GM20000 (cell line): Measurements from ENCODE around the gene ELMO1.

ENCODE experiments used
- DNase-seq: peaks from one replicate; pipeline ENCODE4 v3.0.0; 2012; ENCODE audit warnings: low spot score
- TF ChIP-seq, protein P1 (sequence below): IDR thresholded peaks from 2 replicates; pipeline ENCODE4 v1.5.1; 2012; ENCODE audit warnings: mild to moderate bottlenecking, control low read depth; ENCODE audit errors: extremely low read depth, missing control alignments

The ELMO1 gene

DNA sequence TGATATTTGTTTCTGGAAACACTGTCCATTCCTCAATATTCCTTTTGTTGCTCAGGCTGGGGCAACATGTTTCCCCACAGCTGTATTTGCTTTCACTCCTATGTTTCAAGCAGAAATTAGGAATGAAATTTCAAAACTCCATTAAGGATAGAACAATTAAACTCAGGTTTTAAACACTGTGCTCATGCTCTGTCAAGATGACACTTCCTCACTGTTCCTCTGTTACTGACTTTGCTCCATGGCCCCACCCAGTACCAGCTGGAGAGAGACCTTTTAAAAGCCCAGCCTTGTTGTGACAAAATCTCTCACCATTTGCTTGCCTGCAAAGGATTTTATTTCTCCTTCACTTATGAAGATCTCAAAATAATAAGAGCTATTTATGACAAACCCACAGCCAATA, 197.4 kb downstream of the ELMO1 start:
- no peak for DNase-seq
- TF ChIP-seq, protein P1, sequence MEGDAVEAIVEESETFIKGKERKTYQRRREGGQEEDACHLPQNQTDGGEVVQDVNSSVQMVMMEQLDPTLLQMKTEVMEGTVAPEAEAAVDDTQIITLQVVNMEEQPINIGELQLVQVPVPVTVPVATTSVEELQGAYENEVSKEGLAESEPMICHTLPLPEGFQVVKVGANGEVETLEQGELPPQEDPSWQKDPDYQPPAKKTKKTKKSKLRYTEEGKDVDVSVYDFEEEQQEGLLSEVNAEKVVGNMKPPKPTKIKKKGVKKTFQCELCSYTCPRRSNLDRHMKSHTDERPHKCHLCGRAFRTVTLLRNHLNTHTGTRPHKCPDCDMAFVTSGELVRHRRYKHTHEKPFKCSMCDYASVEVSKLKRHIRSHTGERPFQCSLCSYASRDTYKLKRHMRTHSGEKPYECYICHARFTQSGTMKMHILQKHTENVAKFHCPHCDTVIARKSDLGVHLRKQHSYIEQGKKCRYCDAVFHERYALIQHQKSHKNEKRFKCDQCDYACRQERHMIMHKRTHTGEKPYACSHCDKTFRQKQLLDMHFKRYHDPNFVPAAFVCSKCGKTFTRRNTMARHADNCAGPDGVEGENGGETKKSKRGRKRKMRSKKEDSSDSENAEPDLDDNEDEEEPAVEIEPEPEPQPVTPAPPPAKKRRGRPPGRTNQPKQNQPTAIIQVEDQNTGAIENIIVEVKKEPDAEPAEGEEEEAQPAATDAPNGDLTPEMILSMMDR = no peak

DNA sequence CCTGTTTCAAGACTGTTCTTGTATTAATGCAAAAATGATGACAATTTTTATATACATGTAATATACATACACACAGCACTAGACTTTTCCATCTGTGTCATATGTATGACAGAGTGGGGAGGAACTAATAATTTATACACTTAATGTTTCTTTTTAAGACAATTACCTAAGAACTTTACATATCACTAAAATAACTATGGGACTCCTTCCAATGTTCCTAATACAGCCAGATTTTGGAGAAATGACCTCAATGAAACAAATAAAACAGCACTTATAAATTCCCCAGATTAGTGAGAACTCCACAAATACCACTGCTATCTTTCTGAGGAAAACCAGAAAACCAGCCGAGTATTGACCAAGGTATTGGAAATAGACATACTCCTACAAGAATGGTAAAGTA, 199.4 kb downstream of the ELMO1 start:
- no peak for DNase-seq
- TF ChIP-seq, protein P1 = no peak

DNA sequence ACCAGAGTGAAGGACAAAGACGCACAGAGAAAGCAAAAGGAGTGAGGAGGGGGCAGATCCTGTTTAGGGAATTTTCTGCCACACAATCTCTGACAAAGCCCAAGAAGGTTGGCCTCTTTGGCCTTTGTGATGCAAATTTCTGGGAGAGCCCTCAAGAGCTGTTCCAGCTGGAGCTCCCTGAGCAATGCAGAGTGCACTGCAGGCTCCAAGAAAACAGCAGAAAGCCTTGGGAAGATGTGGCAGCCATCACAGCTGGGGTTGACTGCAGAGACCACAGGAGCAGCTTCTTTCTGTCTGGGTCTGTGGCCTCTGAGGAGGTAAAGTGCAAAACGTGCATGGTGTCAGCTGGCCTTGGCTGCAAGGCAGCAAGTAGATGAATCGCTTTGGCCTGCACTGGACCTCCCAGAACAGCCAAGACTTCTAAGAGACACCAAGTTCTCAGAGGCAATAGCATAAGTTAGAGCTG, 200.2 kb downstream of the ELMO1 start:
- DNase-seq = no peak
- TF ChIP-seq, protein P1 = no peak

DNA sequence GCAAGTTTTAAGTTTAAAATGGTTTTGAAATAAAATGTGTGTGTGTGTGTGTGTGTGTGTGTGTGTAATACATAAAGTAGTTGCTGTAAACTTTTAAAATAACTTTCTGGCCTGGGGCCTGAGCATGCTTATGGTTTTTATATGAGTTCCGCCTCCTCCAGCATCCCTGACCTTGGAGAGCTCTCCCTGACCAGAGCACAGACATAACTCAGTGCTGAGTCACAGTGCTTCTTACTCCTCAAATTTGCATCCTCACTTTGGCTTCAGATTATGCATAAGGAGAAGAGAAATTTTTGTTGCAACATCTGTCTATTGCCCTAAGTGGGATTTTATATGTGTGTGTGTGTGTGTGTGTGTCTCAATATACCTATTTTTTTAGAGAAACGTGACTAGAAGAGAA, 200.8 kb downstream of the ELMO1 start:
- no peak for DNase-seq

DNA sequence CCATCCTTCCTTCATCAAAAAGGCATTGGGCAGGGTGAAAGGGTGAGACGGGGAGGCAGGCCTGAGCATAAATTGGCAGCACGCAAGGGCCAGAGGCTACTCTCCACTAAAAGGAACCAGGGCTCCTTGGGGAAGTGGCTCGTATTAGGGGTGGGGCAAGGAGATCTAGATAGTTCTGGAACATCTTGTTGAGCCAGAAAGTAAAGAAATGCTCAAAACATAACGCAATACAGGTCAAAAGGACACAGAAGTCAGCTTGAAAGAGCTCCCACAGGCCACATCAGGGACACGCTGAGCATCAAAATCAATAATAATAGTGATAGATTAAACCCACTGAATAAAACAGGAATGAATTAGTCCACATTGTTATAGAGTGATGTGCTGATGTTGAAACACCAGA, 203.1 kb downstream of the ELMO1 start:
- TF ChIP-seq, protein P1 = no peak
- DNase-seq = no peak

More for the DNA sequence above, 200.8 kb downstream of the ELMO1 start:
- TF ChIP-seq, protein P1 = no peak

DNA sequence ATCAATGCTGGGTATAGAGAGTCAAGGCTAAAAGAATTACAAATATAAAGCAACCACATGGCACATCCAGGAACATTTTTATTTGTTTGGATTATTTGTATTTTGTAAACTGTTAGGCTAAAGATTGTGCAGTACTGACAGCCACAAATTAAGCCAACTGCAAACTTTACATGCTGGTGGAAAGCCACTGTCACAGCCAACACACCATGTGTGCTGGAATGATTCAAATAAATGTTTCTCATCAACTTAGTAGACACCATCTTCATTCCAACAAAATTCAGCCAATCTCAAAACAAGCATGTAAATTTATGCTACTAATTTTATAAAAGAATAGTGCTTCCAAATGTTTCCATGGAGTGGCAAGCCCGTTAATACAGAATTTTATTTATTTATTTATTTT, 211.8 kb downstream of the ELMO1 start:
- TF ChIP-seq, protein P1 = no peak
- DNase-seq = no peak

DNA sequence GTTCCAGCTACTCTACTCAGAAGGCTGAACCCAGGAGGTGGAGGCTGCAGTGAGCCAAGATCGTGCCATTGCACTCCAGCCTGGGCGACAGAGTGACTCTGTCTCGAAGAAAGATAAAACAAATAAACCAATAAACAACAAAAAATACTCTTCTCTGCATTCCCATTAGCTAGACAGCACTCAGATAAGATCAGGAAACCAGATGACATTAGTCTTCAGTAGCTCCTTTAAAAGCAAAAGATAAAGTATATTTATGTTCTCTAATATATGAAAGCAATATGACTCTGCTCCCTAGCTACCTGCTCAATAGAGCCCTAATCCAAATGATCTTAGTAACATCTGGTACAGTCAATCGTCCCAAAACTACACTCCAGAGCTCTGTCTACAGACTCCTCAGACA, 212.9 kb downstream of the ELMO1 start:
- no peak for DNase-seq
- TF ChIP-seq, protein P1 = no peak

DNA sequence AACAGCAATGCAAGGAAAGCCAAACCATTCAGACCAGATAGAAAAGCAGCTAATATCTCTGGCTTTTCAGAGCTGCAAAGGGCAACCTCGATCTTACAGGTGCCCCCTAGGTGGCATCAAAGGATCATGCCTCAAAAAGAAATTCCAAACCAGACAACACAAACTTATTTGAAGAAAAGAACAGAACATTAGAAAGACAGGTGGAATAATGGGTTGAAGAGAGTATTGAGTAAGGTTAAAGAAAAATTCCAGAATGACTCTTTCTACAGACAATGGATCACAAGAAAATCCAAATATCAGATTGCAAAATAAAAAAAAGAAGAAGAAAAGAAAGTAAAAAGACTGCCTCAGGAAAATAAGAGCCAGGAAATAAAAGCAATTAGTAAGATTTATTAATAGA, 213.7 kb downstream of the ELMO1 start:
- TF ChIP-seq, protein P1 = peak; percentile 20

More for the DNA sequence above, 213.7 kb downstream of the ELMO1 start:
- no peak for DNase-seq
